HL-60 (cell line): ENCODE data around the gene FARP1.

Experiments used
- DNase-seq, 2 experiments: peaks; one replicate each; pipeline ENCODE4 v3.0.0-alpha.2; 2010 to 2020; ENCODE audit warnings: low read depth in 1 of 2, low spot score in 1 of 2
- H3K27ac ChIP-seq: fragments of 250-450 bp; sonication (Bioruptor Pico); replicated peaks from 2 replicates; pipeline ENCODE4 v1.5.1; 2020; ENCODE audit warnings: mild to moderate bottlenecking, moderate library complexity
- H3K27me3 ChIP-seq: fragments of 250-450 bp; sonication (Bioruptor Pico); 2 replicates; pipeline ENCODE4 v1.5.1; 2021; ENCODE audit warnings: mild to moderate bottlenecking, moderate library complexity; ENCODE audit not compliant: insufficient read depth, poor library complexity, severe bottlenecking
- H3K4me3 ChIP-seq: replicated peaks from 2 replicates; pipeline ENCODE4 v1.5.1; 2011; ENCODE audit warnings: mild to moderate bottlenecking, control low read depth, low read length; ENCODE audit not compliant: insufficient read depth
- GABPA ChIP-seq: IDR thresholded peaks from 2 replicates; pipeline ENCODE4 v1.6.1; 2012; ENCODE audit warnings: low read depth
- POLR2AphosphoS5 ChIP-seq: IDR thresholded peaks from 2 replicates; pipeline ENCODE4 v1.6.1; 2012; ENCODE audit warnings: low read depth
- SPI1 ChIP-seq: IDR thresholded peaks from 2 replicates; pipeline ENCODE4 v1.6.1; 2012; ENCODE audit warnings: low read depth, mild to moderate bottlenecking, borderline replicate concordance
- TF ChIP-seq, protein P1 (sequence below): IDR thresholded peaks from one replicate; pipeline ENCODE4 v1.5.1; 2011; ENCODE audit warnings: low read length, control low read depth, inconsistent platforms; ENCODE audit not compliant: insufficient read depth
- TF ChIP-seq, protein P2 (sequence below): IDR thresholded peaks from 2 replicates; pipeline ENCODE4 v1.6.1; 2012; ENCODE audit warnings: low read depth; ENCODE audit not compliant: insufficient replicate concordance

FARP1 gene

DNA sequence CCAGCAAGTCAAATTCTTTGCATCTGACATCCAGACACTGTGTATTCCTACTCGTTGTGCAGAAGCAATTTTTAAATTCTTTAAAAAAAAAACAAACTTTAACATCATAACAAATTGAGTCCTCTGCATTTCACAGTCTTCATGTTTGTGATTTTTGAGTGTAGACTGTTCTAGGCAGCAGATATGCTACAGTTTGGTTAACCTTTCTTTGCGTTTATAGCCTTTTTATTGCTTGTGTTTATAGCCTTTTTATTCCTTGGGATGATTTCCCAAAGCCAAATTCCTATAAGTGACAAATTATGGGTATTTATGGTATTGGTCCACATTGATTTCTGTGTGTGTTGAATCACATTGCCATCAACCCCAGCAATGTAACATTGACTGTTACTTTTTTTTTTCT is 49.1 kb downstream of the FARP1 start:
- Histone ChIP-seq H3K27ac (no peak overlapping the region), H3K27me3 (no peaks in the 10 kb centered on the region), H3K4me3 (no peak overlapping the region)
- no peak for DNase-seq
- TF ChIP-seq GABPA (no peak), POLR2AphosphoS5 (no peak)
- TF ChIP-seq, protein P1, sequence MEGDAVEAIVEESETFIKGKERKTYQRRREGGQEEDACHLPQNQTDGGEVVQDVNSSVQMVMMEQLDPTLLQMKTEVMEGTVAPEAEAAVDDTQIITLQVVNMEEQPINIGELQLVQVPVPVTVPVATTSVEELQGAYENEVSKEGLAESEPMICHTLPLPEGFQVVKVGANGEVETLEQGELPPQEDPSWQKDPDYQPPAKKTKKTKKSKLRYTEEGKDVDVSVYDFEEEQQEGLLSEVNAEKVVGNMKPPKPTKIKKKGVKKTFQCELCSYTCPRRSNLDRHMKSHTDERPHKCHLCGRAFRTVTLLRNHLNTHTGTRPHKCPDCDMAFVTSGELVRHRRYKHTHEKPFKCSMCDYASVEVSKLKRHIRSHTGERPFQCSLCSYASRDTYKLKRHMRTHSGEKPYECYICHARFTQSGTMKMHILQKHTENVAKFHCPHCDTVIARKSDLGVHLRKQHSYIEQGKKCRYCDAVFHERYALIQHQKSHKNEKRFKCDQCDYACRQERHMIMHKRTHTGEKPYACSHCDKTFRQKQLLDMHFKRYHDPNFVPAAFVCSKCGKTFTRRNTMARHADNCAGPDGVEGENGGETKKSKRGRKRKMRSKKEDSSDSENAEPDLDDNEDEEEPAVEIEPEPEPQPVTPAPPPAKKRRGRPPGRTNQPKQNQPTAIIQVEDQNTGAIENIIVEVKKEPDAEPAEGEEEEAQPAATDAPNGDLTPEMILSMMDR, result no peak

DNA sequence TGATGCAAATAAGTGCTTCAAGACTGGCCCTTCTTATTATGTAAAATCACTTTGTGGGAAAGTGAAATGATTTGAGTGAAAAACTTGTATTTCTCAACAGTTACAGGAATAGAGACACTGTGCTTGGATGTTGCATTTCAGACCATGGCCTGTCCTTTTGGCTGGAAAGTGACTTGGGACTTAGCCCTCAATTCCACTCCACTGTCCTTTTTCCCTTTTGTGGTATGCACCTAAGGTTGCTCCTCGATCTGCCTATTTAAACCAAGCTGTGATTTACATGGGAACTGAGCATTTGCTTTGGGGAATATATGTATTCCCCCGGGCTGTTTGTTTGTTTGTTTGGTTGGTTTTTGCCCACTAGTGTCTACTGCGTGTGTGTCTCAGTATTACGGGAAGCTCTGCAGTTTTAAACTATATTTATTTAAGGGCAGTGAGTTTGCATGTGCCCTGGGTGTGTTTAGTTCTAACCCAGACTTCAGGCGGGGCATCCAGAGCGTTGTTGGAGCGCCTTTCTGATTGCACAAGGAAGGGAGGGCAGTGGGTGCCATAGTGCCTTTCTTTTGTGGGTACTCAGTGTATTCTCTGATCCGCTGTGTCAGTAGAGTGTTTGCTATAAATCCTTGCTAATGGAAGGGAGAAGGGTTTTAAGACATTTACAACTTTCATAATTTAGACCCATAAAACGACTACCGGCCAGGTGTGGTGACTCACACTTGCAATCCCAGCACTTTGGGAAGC is 52.3 kb downstream of the FARP1 start:
- no peak for TF ChIP-seq POLR2AphosphoS5
- TF ChIP-seq SPI1, result no peak
- no peak for TF ChIP-seq GABPA
- TF ChIP-seq, protein P1, result no peak
- TF ChIP-seq, protein P2, sequence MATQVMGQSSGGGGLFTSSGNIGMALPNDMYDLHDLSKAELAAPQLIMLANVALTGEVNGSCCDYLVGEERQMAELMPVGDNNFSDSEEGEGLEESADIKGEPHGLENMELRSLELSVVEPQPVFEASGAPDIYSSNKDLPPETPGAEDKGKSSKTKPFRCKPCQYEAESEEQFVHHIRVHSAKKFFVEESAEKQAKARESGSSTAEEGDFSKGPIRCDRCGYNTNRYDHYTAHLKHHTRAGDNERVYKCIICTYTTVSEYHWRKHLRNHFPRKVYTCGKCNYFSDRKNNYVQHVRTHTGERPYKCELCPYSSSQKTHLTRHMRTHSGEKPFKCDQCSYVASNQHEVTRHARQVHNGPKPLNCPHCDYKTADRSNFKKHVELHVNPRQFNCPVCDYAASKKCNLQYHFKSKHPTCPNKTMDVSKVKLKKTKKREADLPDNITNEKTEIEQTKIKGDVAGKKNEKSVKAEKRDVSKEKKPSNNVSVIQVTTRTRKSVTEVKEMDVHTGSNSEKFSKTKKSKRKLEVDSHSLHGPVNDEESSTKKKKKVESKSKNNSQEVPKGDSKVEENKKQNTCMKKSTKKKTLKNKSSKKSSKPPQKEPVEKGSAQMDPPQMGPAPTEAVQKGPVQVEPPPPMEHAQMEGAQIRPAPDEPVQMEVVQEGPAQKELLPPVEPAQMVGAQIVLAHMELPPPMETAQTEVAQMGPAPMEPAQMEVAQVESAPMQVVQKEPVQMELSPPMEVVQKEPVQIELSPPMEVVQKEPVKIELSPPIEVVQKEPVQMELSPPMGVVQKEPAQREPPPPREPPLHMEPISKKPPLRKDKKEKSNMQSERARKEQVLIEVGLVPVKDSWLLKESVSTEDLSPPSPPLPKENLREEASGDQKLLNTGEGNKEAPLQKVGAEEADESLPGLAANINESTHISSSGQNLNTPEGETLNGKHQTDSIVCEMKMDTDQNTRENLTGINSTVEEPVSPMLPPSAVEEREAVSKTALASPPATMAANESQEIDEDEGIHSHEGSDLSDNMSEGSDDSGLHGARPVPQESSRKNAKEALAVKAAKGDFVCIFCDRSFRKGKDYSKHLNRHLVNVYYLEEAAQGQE, result no peak
- DNase-seq, result no peak
- no peak overlapping the region for H3K4me3 ChIP-seq
- H3K27me3 ChIP-seq, result no peaks in the 10 kb centered on the region
- H3K27ac ChIP-seq, result no peak overlapping the region

DNA sequence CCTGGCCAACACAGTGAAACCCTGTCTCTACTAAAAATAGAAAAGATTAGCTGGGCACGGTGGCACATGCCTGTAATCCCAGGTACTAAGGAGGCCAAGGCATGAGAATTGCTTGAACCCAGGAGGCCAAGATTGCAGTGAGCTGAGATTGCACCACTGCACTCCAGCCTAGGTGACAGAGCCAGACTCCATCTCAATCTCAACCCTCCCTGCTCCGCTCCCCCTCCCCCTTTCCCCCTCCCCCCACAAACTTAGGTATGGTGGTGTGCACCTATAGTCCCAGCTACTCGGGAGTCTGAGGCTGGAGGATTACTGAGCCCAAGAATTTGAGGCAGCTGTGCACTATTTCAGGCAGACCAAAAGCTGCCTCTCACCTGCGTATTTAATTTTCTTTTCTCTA is 55.8 kb downstream of the FARP1 start:
- no peak for DNase-seq
- H3K27me3 ChIP-seq, result no peaks in the 10 kb centered on the region
- TF ChIP-seq POLR2AphosphoS5, result no peak
- TF ChIP-seq GABPA, result no peak
- TF ChIP-seq, protein P2, result no peak
- no peak overlapping the region for H3K27ac ChIP-seq
- no peak overlapping the region for H3K4me3 ChIP-seq

DNA sequence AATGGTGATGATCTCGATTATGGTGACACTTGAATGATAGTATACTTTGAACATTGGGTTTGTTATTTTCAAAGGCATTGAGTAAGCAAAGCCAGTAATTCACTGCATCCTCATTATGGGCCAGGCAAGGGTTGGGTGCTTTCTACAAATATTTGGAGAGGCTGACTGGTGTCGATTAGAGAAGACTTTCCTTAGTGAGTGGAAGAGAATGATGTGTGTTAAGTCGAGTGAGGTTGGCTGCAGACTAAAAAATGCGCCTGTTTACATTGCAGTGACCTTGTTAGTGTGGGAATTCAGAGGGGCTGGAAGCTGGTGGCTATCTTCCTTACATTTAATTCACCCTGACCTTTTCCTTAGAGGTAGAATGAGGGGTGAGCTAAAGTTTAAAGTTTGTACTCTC is 56.6 kb downstream of the FARP1 start:
- TF ChIP-seq, protein P2, result no peak
- TF ChIP-seq, protein P1, result no peak
- TF ChIP-seq POLR2AphosphoS5 (no peak), SPI1 (no peak), GABPA (no peak)
- Histone ChIP-seq H3K4me3 (no peak overlapping the region), H3K27ac (no peak overlapping the region), H3K27me3 (no peaks in the 10 kb centered on the region)
- DNase-seq, result no peak
